NCI-H1092 treated with DMSO at 0.1 percent for 48 hours (cell line): ENCODE data around the gene NRDC.
A peak's percentile ranks its signal among the peaks of the same experiment; 100 is the strongest.
"Not testable (repeated sequence)": the region's sequence is repeated elsewhere in the genome, so short reads cannot be mapped to it uniquely, and the experiment has no call there.

Source experiments
- DNase-seq: peaks from one replicate; lab custom pipeline; 2025; lab: John Stamatoyannopoulos, UW

NRDC gene

DNA sequence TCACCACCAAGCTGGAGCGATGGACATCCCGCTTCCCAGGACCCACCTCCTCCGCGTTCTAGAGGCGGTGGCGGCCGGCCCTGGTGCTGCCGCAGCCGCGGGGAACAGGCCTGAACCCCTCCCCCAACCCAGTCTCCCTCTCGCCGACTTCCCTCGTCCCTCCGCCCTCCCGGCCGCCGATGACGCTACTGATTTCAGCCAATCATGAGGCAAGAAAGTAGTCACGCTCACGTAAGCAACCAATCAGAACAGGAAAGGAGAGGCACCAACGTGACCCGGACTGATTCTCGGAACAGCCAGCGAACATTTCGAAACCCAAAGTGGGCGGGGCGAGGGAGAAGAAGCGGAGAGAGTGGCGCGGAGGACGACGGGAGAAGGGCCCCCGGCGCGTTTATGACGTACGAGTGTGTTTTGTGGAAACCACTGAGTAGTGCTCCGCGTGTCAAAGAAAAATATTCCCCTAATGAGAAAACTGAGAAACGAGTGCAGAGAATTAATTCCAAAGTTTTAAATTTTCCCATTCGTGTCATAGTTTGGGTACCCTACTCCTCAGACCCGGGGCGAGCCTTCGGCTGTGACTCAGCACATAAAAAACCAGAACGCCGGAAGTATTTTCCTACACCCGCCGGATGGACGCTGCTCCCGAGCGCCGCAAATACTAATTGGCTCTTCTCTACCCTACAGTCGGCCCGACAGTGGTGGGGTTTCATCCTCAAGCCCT lies at the start of gene NRDC:
Gene NRDC, minus strand, starts transcription at position 112 of the 721 bp plus-strand sequence. CDS start 112 bp downstream, outside the sequence.
- peak; percentile 98 for DNase-seq

DNA sequence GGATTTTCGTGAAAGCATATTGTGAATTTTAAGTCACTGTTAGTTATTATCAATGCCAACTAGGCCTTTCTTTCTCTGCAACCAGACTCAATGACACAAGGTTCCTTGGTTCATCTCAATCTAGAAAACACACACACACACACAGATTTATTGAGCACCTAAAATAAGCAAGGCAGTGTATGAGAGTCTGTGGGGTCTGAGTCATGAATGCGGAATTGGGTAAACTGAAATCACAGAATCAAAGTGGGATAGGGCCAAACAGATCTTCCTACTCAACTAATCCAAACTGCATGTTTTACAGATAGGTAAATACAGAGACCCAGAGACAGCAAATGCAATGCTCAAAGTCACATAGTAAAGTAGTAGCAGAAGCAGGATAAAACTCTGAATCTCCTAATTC lies 48.5 kb upstream of the NRDC start:
- DNase-seq = no peak

GRCh38 chr1:51926171-51926812 lies 47.8 kb upstream of the NRDC start:
- no peak for DNase-seq

- DNase-seq = no peak
Observed at GRCh38 chr1:51924455-51924854, 45.9 kb upstream of the NRDC start.

GRCh38 chr1:51922040-51922439 lies 43.5 kb upstream of the NRDC start:
- peak; percentile 27 for DNase-seq

GRCh38 chr1:51920130-51920529 lies 41.6 kb upstream of the NRDC start:
- DNase-seq = no peak

DNA sequence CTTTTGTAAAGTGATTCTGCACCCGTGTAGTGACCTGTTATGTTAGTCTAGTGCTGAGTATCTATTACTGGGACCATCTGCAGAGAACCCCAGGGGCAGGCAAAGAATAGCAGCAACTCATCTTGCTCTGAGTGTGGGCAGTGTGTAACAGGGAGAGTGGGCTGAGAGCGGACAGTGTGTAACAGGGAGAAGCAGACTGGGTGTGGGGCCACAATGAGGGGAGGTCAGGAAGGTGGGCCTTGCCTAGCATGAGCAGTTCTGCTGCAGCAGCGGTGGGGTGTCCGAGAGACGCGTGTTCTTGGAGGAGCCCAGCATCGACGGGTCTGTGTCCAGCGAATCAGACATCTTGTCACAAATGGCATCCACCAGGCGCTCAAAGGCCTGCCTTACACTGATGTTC lies 41.2 kb upstream of the NRDC start:
- no peak for DNase-seq

- no peak for DNase-seq
Observed at GRCh38 chr1:51916587-51917405, 38.3 kb upstream of the NRDC start.

DNA sequence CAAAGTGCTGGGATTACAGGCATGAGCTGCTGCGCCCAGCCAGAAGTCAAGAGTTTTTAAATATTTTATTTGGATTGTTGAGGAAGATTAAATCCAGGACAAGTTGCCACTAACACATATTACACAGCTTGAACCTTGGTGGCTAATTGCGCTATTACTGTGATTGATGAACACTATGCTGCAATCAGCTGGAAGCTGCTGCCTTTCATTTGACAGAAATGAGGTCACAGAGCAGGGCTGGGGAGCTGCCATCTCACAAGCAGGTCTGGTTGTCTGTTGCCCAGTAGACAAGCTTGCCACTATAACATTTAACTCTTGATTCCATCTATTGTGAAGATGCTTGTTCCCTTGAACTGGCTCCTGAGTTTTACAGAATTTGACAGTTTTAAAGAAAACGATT lies 37.4 kb upstream of the NRDC start:
- no peak for DNase-seq

DNA sequence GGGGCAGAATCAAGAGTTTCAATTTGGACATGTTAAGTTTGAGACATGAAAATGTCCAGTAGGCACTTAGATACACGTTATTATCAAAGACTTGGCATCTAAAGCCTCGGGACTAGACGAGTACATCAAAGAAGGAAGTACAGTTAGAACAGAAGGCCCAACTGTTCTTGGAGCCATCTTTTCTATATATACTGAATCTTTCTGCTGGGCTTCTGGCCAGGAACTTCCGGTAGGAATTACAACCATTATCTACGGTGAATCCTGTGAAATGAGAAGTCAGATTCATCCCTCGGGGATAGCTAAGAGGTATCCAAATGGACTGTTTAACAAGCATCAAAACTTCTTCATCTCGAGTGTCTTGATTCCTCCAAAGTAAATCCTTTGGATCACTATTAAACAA lies 34.4 kb upstream of the NRDC start:
- DNase-seq = no peak

DNA sequence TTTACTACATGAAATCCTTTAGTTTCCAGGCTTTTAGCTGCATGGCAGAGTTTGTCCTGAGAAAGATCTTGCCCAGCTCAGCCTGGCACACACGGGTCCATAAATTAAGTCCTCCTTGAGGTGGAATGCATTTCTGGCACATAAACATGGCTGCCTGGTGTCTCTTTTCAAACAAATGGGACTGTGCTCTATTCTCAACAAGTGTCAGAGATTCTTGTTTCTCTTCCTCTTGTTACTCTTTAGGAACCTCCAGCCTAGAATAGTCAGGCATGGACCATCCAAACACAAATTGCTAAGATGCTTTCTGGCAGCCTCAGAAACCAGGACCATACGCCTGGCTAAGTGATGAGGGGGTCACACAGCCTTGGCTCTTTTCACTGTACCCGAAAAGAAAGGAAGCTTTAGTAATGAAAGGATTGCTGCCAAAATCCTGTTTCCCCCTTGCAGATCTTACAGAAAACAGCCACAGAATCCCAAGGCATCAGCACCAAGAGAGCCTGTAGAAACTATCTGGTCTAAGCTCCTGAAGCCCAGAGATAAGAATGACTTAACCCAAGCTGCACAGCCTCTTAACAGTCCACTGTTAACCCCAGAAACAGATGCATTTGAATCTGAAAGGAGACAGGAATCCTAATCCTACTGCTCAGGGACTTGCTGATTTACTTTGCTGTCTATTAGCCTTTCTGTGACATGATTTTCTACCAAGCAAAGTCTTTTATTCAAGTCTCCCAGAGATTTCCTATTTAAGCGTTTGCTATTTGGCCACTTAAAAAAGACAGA lies 31.9 kb upstream of the NRDC start:
- no peak for DNase-seq

- no peak for DNase-seq
Observed at GRCh38 chr1:51908499-51908898, 30.0 kb upstream of the NRDC start.

DNA sequence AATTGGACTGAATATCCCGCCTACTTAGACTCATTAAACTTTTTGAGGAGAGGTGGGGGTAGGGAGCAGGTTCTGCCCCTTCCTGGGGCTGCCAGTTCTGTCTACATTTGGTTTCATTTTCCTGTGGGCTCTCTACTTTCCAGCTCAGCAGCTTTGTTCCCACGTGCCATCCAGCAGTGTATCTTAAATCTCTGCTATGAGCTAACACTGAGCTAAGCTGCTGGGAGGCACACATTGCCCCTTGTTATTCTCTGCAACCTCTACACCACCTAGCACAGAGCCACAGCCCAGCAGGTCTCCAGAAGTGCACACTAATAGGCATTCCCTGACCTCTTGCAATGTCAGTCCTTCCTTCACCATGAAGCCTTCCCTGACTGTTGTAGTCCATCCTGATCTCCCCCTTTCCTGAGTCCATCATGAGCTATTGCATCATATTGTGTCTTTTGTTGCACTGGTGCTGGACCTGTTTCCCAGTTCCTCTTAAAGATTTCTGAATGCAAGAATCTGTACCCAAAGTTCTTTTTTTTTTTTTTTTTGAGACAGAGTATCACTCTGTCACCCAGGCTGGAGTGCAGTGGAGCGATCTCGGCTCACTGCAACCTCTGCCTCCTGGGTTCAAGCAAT lies 28.7 kb upstream of the NRDC start:
- DNase-seq = no peak

- peak; percentile 66 for DNase-seq
Observed at GRCh38 chr1:51906306-51907078, 28.0 kb upstream of the NRDC start.

DNA sequence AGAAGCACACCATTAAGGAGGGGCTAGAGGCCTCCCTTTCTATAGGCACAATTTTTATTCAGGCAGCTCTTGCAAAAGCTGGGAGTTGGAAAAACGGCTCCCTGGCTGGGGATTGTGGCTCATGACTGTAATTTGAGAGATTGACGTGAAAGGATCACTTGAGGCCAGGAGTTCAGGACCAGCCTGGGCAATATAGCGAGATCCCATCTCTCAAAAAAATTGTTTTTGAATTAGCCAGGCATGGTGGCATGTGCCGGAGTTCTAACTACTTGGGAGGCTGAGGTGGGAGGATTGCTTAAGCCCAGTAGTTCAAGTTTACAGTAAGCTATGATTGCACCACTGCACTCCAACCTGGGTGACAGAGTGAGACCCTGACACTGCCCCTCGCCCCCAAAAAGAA lies 23.9 kb upstream of the NRDC start:
- DNase-seq = no peak

DNA sequence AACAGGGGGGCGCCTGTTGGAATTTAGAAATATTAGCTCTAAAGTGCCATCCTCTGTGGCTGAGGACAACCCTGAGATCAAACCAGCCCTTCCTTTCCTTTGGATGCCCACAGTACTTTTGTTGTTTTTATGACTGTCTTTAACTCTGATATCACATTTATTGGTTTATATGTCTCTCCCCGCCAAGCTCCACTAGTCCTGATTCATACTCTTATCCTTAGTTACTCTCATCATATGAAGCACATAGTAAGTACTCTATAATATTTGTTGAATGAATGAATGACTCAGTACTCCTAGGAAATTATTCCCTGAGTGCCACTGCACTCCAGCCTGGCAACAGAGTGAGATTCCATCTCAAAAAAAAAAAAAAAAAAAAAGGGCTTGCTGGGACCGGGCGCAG lies 22.6 kb upstream of the NRDC start:
- DNase-seq = no peak

GRCh38 chr1:51899022-51899421 lies 20.5 kb upstream of the NRDC start:
- no peak for DNase-seq

- no peak for DNase-seq
Observed at GRCh38 chr1:51898090-51898734, 19.7 kb upstream of the NRDC start.

DNA sequence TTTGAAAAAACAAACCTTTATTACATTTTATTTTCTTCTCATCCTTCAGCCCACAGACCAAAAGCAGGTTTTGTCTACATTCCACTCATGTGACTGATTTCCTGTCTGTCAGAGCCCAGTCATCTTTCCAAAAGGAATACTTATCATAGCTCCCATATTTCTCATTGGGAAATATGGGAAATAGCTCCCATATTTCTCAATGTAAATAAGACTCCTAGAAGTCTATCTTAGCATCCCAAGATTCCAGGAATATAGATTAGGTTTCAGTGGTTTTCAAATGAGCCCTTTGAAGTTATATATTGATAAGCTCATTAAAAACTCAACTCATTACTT lies 19.1 kb upstream of the NRDC start:
- DNase-seq = no peak

GRCh38 chr1:51894748-51895147 lies 16.2 kb upstream of the NRDC start:
- not testable (repeated sequence) for DNase-seq

- no peak for DNase-seq
Observed at GRCh38 chr1:51878308-51878615, 265 bp downstream of the NRDC start.
